ENCODE results near the gene SIKE1. TPM values are rescaled to one million over a fixed set of nuclear protein-coding genes. Genes with fewer than 3 reads are reported as not detected.
A peak's percentile ranks its signal among the peaks of the same experiment; 100 is the strongest.
"Not testable (repeated sequence)": the region's sequence is repeated elsewhere in the genome, so short reads cannot be mapped to it uniquely, and the experiment has no call there.

SIKE1 gene
- total RNA-seq, 2 experiments from 2014 or later: 71.0 to 123 TPM

GRCh38 chr1:114755006-114755931, 25.2 kb downstream of the SIKE1 start:
- Histone ChIP-seq H3K4me1 (ENCODE audit: insufficient read depth, low read length, poor library complexity, severe bottlenecking) (peaks cover 49% of the 10 kb centered on the region), H2AFZ (ENCODE audit: low read length) (no peak overlapping the region), H4K20me1 (ENCODE audit: insufficient read depth, low read length) (peaks cover 54% of the 10 kb centered on the region), H3K9me3 (ENCODE audit: low read length) (no peaks in the 10 kb centered on the region), H3K9me2 (ENCODE audit: insufficient read depth, low read length) (no peaks in the 10 kb centered on the region), H3K79me2 (ENCODE audit: insufficient read depth, low read depth, low read length) (peaks cover 71% of the 10 kb centered on the region), H3K4me2 (ENCODE audit: low read length) (peak overlapping the region; percentile 97), H3K36me3 (ENCODE audit: insufficient read depth, low read length) (peaks cover 66% of the 10 kb centered on the region), H3K4me3 (ENCODE audit: low read depth, low read length, poor library complexity, severe bottlenecking) (peak overlapping the region; percentile 90), H3K27ac (ENCODE audit: low read depth, low read length, poor library complexity, severe bottlenecking) (peak overlapping the region; percentile 84)
- peak; percentile 16 for DNase-seq (ENCODE audit: low spot score)
- intact Hi-C loops (cut with micrococcal nuclease; ENCODE audit: unreplicated experiment): loop anchor here (10.0 kb wide), 3 partner anchors 180 to 810 kb away; no protein-coding TSS in a partner anchor
- BruUV-seq (replicated peaks): no TSS peak
- CTCF ChIA-PET (ENCODE audit: unreplicated experiment): no interaction called here
- POLR2A ChIA-PET: interaction anchor here (0.5 to 1.5 kb wide), 6 partner anchors 8 to 951 kb away, joined by 3 to 8 read pairs (median 3); no protein-coding TSS in a partner anchor
- TF ChIP-seq CTCF (conservative IDR thresholded peaks at IDR 0.05; ENCODE audit: low read length) (no peak), EZH2phosphoT487 (IDR thresholded peaks at IDR 0.05; ENCODE audit: borderline replicate concordance, low read depth, low read length) (no peak)

- H2AFZ ChIP-seq (ENCODE audit: low read length); DNase-seq (ENCODE audit: low spot score); H3K9me2 ChIP-seq (ENCODE audit: insufficient read depth, low read length); BruUV-seq (replicated peaks); CTCF ChIA-PET (ENCODE audit: unreplicated experiment); H3K9me3 ChIP-seq (ENCODE audit: low read length): not testable (repeated sequence)
- Histone ChIP-seq H3K36me3 (ENCODE audit: insufficient read depth, low read length) (peaks cover 82% of the 10 kb centered on the region), H3K4me3 (ENCODE audit: low read depth, low read length, poor library complexity, severe bottlenecking) (peak overlapping the region; percentile 90), H3K79me2 (ENCODE audit: insufficient read depth, low read depth, low read length) (peaks cover 87% of the 10 kb centered on the region), H3K27ac (ENCODE audit: low read depth, low read length, poor library complexity, severe bottlenecking) (peak overlapping the region; percentile 84), H3K4me2 (ENCODE audit: low read length) (peak overlapping the region; percentile 97), H3K4me1 (ENCODE audit: insufficient read depth, low read length, poor library complexity, severe bottlenecking) (peaks cover 48% of the 10 kb centered on the region), H4K20me1 (ENCODE audit: insufficient read depth, low read length) (peaks cover 69% of the 10 kb centered on the region)
- intact Hi-C loops (cut with micrococcal nuclease; ENCODE audit: unreplicated experiment): loop anchor here (5.0 to 10.0 kb wide), 4 partner anchors 36 to 809 kb away; partner anchors contain the start of gene NRAS
- POLR2A ChIA-PET: interaction anchor here (1.0 kb wide), 1 partner anchor 12 kb away, joined by 3 read pairs; no protein-coding TSS in a partner anchor
These were observed 26.8 kb downstream of the SIKE1 start for GRCh38 chr1:114753702-114754101.

- no peak for DNase-seq (ENCODE audit: low spot score)
- Histone ChIP-seq H3K36me3 (ENCODE audit: insufficient read depth, low read length) (peaks cover 87% of the 10 kb centered on the region), H3K9me2 (ENCODE audit: insufficient read depth, low read length) (no peaks in the 10 kb centered on the region), H3K4me1 (ENCODE audit: insufficient read depth, low read length, poor library complexity, severe bottlenecking) (peaks cover 42% of the 10 kb centered on the region), H4K20me1 (ENCODE audit: insufficient read depth, low read length) (peaks cover 75% of the 10 kb centered on the region), H3K4me3 (ENCODE audit: low read depth, low read length, poor library complexity, severe bottlenecking) (no peak overlapping the region), H3K9me3 (ENCODE audit: low read length) (no peaks in the 10 kb centered on the region), H3K79me2 (ENCODE audit: insufficient read depth, low read depth, low read length) (peaks cover 92% of the 10 kb centered on the region), H2AFZ (ENCODE audit: low read length) (no peak overlapping the region), H3K27ac (ENCODE audit: low read depth, low read length, poor library complexity, severe bottlenecking) (no peak overlapping the region), H3K4me2 (ENCODE audit: low read length) (peak overlapping the region; percentile 32; the same call in 1 of the 2 replicates)
- intact Hi-C loops (cut with micrococcal nuclease; ENCODE audit: unreplicated experiment): loop anchor here (5.0 to 10.0 kb wide), 4 partner anchors 36 to 808 kb away; partner anchors contain the start of gene NRAS
- BruUV-seq (replicated peaks): no TSS peak
- ChIA-PET CTCF (ENCODE audit: unreplicated experiment) (no interaction called here), POLR2A (interaction anchor here (0.7 to 1.0 kb wide), 2 partner anchors 11 to 383 kb away, joined by 3 to 4 read pairs; no protein-coding TSS in a partner anchor)
- TF ChIP-seq EZH2phosphoT487 (IDR thresholded peaks at IDR 0.05; ENCODE audit: borderline replicate concordance, low read depth, low read length) (no peak), CTCF (conservative IDR thresholded peaks at IDR 0.05; ENCODE audit: low read length) (no peak)
These were observed 27.3 kb downstream of the SIKE1 start for GRCh38 chr1:114753143-114753542.
